Stimulated activated CD8-positive, alpha-beta memory T cell treated with anti-CD3 and anti-CD28 coated beads, Interleukin-2, amount 100 ng/mL, for 1 hour (primary cell): ENCODE data around the gene ASTL.
"Not testable (repeated sequence)": the region's sequence is repeated elsewhere in the genome, so short reads cannot be mapped to it uniquely, and the experiment has no call there.

Experiments
- DNase-seq, 2 donors: peaks; one replicate each; pipeline ENCODE4 v3.0.0-alpha.2; 2020; ENCODE audit warnings: low read depth in 2 of 2

Gene ASTL

DNA sequence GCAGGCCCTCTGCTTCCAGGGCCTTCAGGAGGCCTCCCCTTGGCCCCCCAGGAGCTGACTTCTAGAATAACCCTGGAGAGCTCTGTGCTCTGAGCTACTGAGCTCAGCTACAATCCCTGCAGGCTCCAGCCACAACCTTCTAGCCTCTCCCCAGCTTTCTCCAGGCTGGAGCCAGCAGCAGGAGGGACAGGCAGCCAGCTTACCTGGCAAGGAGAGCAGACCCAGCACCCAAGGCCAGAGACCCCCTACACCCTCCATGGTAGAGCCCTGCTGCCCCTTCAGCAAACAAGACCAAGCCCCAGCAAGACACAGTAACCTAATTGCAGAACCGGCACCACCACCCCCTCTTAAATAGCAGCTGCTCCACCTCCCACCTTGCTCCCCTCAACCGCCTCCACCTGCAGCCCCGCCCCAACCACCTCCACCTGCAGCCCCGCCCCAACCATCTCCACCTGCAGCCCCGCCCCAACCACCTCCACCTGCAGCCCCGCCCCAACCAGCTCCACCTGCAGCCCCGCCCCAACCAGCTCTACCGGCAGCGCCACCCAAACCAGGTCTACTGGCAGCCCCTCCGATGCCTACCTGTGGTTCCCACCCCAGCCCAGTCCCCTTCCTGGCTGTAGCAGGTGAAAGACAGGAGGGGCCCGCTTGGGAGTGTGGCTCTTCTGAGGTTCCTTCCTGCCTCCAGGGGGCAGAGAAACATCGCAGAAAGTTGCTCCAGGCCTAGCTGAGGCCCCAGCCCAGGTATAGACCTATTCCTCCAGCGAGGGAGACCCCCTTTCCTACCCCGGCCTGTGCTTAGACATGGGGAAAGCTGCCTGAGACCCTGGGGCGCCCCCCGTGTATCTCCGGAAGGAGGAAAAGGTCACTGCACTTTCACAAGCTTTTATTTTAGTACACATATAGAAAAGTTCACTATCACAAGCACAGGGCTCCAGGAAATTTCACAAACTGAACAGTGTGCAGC lies at the start of gene ASTL:
Gene ASTL (minus strand): TSS at position 324 of the 967 bp plus-strand sequence. CDS start 66 bp downstream, at position 258.
- no peak for DNase-seq

DNA sequence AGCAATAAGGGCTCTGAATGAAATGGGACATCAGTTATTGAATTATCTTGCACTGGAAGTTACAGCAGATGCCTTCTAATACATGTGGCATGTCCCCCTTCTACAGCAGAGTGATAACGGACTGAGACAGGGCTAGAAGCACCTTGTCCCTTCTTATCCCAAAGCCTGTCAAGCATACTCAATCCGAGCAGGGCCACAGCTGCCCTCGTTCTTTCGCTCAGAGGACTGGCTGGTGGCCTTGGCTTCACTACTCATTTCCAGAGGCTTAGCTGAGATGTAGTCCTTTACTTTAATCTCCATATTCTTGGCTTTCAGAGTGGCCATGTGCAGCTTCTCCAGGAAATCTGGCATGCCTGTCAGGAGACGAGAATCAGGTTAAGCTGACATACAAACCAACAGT lies 48.3 kb upstream of the ASTL start:
- DNase-seq, result no peak

GRCh38 chr2:96185516-96185915 lies 47.2 kb upstream of the ASTL start:
- no peak for DNase-seq

- no peak for DNase-seq
Measured at GRCh38 chr2:96184989-96185388, 46.7 kb upstream of the ASTL start.

DNA sequence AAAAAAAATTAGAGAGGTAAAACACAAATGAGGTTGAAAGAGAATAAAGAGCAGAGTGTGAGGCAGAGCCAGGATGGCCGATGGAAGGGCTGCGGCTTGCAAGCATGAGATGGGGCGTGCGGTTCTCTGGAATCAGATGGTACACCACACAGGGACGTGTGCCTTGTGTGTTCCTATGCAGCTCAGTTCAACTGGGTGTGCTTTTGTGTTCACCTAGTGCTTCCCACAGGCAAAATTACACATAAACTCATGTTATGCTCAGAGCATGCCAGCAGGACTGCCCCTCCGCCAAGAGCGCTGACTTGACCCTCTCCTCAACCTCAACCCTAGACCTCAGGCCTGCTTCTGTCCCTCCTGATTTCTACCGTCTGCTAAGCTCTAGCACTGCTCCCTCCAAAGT lies 45.9 kb upstream of the ASTL start:
- no peak for DNase-seq

DNA sequence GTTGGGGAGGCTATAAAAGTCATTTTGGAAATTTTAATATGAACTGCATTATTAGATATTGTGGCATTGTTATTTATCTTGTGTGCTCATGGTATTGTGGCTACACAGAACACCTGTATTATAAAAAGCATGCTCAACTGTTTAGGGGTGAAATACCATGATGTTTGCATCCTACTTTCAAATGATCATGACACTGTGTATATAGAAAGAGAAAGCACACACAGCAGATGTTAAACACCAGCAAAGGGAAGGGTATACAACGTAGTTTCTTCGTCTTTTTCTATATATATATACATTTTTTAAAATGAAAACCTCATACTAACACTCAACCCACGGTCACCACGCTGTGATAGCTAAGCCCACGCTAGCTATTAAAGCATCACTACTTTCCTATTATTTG lies 43.2 kb upstream of the ASTL start:
- no peak for DNase-seq

- no peak for DNase-seq
Measured at GRCh38 chr2:96180521-96180920, 42.2 kb upstream of the ASTL start.

GRCh38 chr2:96180002-96180401 lies 41.7 kb upstream of the ASTL start:
- DNase-seq, result no peak

DNA sequence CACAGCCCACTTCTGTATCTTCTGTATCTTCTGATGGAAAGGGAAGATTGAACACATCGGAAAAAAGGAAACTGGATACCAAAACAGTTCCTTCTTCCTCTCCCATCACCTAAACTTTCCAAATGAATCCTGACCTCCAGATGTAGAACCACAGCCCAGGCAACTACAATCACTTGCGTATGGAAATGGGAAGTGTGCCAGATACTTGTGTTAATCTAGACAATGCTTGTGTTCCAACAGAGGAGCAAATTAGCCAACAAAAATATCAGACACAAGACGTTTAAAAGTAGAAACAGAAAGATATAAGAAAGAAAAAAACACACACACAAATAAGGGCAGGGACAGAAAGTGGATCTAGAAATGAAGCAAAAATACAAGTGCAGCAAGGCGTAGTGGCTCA lies 38.4 kb upstream of the ASTL start:
- no peak for DNase-seq

- DNase-seq, result no peak
Measured at GRCh38 chr2:96175951-96176350, 37.6 kb upstream of the ASTL start.

DNA sequence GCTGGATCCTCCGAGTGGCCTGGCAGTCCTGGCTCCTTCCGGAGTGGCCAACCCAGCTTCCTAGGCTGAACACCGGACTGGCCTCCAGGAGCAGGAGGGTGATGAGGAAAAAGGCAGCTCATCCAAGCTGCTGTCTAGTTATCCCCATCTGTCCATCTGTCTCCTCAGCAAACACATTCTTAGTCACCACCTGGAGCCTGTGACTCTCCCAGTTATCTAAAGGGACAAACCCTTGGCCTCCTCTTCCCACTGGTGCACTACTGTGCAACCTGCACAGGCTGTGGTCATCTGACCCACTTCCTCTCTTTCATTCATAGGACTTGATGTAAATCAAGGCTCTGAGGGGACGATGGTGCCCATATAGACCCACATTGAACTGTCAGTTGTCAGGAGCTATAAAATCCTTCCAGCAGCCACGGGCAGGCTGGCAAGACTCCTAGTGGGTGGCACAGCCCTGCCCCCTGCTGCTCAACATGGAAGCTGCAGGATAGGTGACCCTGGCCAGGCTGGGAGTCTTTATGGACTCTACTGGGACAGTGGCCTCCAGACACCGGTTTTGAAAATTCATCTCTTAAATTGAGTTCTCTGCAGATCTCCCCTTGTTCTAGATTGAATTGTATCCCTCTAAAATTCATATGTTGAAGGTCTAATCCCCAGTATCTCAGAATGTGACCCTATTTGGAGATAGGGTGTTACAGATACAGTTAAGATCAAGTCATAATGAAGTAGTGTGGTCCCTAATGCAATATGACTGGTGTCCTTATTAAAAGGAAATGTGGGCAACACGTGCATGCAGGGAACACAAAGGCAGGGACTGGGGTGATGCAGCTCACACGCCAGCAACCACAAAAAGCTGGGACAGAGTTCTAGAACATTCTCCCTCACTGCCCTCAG lies 36.2 kb upstream of the ASTL start:
- peak; percentile 70 to 73 for DNase-seq

- no peak for DNase-seq
Measured at GRCh38 chr2:96171831-96172230, 33.5 kb upstream of the ASTL start.

DNA sequence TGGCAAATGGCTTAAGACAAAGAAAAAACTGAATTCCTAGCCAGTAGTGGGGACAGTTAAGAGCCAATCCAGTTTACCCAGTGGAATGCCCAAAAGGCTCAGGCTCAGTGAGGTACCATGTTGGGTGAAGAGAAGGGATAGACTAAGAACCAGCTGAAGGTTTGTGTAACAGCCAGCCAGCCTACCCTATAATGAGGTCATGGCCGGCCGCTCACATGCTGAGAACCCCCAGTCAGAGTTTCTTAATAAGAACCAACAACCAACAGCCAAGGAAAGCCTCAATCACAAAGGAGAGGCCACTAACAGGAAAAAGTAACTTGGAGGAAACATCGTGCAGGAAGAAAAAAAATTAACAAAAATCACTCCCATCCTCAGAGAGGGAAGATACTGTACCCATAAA lies 32.3 kb upstream of the ASTL start:
- no peak for DNase-seq

DNA sequence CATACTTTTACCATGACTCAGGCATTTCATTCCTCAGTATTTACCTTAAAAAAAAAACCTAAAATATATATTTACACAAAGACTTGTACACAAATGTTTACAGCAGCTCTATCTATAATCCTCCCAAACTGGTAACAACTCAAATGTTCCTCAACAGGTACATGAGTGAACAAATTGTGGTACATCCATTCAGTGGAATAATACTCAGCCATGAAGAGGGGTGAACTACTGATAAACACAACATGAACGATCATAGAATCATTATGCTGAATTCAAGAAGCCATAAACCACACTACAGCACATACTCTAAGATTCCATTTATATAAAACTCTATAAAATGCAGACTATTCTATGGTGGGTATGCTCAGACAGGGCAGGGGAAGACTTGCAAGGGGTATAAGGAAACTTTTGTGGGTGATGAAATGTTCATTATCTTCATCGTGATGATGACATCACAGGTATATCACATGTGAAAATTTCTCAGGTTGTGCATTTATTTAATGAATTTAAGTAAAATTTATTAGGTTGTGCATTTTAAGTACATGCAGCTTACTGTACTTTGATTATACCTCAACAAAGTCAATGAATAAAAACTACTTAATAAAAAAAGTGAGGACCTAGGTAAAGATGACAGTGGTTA lies 31.7 kb upstream of the ASTL start:
- no peak for DNase-seq

DNA sequence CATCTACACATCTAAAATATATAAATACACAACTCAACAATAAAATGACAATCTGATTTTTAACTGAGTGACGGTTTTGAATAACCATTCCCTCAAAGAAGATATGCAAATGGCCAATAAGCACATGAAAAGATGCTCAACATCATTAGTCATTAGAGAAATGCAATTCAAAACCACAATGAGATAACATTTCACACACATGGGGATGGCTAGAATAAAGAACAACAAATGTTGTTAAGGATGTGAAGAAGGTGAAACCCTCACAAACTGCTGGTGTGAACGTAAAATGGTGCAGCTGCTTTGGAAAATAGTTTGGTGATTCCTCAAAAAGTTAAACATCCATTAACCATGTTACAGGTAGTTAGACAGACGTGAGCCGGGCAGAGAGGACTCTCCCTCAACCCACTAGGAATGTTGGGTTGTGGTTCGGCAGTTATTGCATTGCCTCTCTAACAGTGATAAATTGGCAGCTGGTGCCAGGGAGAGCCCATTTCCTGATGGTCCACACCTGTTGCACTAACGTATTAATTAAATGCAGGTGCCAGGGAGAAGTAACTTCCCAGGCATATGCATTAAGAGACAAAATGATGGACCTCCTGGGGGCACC lies 29.2 kb upstream of the ASTL start:
- no peak for DNase-seq

DNA sequence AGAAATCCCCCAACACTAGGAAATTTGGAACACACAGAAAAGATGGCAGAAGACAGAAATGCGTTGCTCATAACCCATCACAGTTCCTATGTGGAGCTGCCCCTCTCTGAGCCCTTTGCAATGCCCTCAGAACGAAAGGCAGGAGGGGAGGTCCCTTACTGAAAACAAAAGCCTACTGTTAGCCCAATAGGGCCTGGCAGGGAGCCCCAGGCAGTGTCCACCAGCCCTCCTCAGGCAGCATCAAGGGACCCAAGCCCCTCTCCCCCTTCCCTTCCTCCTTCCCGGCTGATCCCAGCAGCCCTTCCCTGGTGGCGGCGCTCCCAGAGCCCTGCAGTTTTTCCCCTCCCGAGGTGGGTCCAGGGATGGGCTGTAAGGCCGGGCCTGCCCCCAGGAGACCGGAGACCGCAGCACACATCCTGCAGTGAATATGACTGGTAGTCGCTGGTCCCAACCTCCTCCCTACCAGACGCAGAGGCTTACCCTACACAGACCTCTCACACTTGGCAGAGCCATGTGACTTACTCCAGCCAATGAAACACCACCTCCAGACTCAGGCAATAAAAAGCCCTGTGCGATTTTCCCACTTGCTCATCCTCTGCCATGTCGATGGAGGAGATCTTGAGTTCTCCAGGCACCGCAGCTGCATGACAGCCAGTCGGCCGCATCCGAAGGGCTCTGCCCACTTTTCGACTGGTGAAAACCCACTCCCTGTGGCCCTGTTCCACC lies 26.3 kb upstream of the ASTL start:
- no peak for DNase-seq

DNA sequence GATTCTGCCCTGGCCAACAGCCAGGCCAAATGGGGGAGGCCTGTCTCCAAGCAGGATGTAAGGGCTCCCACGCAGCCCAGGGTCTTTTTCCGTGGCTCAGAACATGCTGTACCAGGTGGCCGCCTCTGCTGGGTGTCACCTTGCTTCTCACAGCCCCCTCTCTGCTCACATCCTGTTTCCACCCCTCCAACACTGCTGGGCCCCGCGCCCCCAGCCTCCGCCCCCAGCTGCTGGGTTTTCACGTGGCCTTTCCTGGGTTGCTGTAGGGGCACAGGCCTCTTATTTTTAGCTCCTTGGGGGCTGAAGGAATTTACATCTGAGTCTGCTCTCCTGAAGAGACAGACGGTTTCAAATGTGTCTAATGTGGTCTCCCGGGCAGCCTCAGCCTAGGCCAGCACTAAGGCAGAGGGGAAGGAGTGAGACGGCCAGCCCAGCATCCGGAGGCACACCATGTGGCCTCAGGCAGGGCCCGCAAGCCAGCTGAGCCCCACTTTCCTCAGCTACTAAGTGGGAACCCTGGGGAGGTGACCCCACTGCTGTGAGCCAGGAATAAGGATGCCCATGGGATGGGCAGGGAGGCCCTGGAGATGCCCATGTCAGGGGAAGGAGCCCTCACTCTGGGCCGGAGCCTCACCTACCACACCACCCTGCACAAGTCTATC lies 25.6 kb upstream of the ASTL start:
- DNase-seq, result peak; percentile 57 to 60

GRCh38 chr2:96163415-96163767 lies 25.1 kb upstream of the ASTL start:
- no peak for DNase-seq

- DNase-seq, result no peak
Measured at GRCh38 chr2:96161898-96162297, 23.6 kb upstream of the ASTL start.

DNA sequence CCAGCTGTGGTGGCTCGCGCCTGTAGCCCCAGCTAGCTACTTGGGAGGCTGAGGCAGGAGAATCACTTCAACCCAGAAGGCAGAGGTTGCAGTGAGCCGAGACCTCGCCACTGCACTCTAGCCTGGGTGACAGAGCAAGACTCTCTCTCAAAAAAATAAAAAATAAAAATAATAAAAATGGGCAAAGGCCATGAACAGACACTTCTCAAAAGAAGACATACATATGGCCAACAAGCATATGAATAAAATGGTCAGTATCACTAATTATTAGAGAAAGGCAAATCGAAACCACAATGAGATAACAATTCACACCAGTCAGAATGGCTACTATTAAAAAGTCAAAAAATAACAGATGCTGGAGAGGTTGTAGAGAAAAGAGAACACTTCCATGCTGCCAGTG lies 22.1 kb upstream of the ASTL start:
- DNase-seq, result not testable (repeated sequence)
